ENCODE measurements around the gene EMSY.

The EMSY gene

DNA sequence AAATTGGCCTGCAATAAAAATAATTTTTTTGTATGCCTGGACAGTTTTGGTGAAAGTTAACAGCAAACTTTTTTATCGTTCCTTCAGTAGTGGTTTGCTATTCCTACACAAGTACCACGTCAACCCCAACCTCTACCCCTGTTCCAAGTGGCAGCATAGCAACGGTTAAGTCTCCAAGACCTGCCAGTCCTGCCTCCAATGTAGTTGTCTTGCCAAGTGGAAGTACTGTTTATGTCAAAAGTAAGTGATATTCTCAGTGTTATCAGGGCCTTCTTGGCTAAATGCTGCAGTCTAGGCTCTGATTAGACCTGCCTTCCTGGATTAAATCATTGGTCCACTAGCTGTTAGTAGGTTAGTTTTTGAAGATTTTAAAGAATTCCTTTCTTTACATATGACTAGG is 15.0 kb downstream of the EMSY start:
- DNase-seq = no peak

DNA sequence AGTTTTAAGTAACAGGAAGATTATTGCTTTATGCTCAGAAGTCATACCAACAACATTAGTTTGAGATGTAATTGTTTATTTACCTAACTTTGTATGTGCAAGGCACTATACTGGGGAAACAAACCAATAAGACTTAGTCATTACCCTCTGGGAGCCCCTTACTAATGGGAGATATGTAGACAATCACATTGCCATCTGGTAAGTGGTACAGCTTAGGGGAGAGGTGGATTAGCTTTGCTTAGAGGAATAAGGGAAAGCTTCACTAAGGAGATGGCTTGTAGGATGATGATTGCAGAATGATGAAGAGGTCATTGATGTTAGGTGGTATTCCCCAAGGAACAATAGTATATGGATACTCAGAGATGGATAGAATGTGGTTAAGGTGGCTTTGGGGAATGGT is 17.5 kb downstream of the EMSY start:
- no peak for DNase-seq

DNA sequence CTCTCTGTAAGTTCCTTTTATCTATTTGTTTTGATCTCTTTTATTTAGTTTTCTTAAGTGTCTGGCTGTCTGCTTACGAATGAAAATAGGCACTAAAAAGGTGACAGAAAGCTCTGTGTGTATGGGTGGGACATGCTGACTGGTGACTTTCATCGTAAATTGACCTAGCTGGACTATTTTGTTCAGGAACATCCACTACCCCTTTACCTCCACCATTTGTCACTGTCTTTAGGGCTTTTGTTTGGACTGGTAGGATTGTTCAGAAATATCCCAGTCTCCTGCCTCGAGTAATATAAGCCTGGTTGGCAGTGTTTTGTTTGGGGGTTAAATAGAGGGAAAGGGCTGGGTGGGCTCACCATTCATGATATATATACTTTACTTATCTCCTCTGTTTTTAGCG is 20.9 kb downstream of the EMSY start:
- no peak for DNase-seq

DNA sequence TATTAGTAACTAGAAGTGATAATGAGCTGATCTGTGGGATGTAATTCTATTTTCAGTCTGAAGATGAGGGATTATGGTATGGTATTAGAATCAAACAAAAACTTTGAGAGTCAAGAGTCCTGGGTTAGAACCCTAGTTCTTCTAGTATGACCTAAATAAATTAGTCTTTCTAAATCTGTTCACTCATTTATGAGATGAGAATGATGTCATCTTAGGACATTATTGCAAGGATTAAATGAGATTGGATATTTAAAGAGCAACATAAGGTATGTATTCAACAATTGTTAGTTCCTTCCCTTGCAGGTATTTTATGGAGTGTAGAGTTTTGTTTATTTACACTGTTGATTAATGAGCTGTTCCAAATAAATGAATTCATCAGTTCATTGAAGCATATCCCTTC is 21.8 kb downstream of the EMSY start:
- DNase-seq = no peak

DNA sequence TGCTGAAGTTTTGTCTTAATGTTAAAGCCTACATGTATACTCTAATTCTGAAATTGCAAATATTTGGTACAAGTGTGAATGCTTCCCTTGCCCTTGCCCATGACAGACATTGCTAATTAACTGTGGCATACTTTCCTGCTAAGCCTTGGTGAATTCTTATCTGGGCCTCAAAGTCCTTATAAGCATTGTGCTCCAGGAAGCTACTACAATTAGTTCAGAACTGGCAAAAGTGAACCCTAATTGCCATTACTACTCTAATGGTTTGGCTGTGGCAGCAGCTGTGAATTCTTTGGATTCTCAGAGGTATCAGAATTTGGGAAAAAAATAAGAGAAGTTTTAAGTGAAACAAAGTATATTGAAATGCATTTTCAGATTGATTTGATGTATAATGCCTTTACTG is 24.3 kb downstream of the EMSY start:
- DNase-seq = no peak

DNA sequence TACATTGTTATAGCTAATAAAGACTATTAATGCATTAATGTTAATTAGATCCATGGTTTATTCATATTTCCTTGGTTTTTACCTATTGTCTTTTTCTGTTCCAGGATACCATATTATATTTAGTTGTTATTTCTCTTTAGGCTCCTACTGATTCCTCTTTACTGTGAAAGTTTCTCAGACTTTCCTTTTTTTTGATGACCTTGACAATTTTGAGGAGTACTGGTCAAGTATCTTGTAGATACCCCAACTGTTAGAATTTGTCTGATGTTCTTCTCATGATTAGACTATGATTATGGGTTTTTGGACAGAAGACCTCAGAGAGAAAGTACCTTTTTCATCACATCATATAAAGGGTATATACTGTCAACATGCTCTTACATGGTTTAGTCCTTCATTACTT is 26.6 kb downstream of the EMSY start:
- DNase-seq = no peak

DNA sequence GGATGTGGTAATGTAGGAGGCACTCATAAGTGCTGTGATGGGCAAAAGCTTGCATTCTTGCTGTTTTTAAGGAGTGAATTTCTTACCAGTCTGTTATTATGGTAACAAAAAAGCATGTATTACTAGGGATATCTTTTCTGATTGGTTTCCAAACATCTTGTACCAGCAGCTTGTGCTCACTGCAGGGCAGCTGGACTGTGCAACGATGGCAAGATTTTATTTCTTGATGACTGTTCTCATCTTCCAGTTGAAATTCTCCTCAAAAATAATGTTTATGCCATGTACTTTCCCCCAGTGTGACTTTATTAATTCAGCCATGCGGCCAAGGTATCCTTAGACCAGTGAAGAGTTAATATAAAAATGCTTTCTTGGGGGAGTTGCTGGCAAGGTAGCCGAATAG is 35.4 kb downstream of the EMSY start:
- no peak for DNase-seq

DNA sequence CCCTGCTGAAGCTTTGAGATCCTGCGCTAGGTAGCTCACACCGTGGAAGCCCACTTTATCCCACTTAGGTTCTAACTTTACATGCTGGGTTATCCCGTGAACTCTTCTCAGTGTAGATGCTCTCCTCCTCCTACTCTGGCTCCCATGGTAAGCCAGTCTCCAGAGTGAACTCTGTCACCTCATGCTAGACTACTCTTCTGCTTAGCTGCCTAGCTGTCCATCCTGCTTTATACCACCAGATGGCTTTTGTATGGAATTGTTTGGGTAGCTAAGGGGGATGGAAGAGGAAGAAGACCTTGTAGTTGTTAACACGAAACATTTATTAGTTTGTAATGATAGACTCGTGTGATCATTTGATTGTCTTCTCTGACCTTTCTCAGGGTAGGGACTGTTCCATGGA is 46.8 kb downstream of the EMSY start:
- DNase-seq = no peak

DNA sequence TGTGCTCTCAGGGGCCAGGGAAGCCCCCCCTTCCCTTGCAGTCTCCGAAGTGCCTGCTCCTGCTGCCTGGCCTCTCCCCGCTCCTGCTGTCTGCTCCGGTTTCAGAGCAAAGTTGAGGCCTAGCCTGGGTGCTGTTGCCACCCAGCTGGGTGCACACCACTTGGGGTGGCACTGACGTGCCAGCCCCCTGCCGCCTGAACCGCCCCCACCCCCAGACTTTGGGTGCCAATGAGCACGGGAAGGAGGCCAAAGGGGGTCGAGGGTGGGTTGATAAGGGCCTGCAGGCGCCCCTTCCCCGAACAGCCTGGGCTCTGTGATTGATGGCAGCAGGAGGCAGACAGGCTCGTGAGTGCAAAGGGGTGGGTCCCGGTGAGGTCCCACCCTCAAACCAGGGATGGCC is 48.2 kb downstream of the EMSY start:
- no peak for DNase-seq

DNA sequence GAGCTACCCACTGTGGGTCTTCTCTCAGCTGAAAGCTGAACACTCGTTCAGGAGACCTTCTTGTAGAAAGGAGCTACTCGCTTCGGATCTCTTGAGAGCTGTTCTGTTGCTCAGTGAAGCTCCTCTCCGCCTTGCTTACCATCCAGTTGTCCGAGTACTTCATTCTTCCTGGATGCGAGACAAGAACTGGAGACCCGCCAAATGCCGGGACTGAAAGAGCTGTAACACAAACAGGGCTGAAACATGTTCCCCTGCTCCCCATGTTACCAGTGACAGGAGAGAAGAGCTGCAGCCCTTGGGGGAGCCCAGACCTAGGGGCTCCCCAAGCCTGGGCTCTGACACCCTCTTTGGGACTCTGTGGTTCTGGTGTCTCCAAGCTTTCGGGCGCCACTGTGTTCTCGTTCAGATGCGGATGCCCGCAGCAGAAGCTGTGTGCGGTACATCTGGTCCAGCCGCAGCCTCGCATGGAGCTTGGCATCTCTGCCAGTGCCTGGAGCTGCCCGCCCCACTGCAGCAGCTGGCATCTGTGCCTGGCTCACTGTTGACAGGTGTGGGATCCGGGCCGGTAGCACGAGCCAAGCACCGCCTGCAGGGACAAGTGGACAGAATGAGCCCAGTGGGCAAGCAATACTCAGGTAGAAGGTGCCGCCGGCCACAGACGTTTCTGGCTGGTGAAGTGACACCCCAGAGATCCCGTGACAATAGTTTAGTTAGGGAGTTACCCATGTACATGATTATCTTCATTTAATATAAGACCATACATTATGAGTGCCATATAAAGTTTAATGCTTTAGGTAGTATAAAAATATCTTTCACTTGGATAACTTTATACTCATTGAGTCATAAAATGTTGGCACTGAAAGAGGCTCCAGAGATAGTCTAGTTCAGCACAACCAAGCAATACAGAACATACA is 49.1 kb downstream of the EMSY start:
- no peak for DNase-seq

DNA sequence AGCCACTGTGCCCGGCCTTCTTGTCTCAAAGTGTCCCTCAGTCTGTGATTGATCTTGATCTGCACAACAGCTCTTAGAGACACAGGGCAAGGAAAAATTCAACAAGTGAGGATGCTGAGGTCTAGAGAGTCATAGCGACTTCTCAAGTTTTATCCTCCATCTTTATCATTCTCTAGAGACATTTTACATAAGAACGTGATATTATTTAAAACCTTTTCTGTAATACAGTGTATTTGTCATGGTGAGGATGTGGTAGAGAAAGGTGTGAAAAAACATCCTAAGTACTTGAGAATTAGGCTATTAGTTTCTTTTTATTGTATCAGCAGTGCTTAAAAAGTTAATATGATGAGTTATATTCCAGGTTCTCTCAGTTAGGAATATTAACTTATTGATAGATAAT is 50.2 kb downstream of the EMSY start:
- DNase-seq = no peak

DNA sequence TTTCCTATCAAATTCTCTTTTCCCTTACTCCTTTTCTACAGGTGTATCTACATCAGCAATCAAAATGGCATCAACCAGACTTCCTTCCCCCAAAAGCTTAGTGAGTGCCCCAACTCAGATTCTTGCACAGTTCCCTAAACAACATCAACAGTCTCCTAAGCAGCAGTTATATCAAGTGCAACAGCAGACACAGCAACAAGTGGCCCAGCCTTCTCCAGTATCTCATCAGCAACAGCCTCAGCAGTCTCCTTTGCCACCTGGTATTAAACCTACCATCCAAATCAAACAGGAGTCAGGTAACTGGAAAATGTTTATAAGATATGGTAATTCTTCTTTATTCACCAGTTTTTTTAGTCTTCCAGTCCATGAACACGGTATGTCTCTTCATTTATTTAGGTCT is 51.4 kb downstream of the EMSY start:
- DNase-seq = no peak

DNA sequence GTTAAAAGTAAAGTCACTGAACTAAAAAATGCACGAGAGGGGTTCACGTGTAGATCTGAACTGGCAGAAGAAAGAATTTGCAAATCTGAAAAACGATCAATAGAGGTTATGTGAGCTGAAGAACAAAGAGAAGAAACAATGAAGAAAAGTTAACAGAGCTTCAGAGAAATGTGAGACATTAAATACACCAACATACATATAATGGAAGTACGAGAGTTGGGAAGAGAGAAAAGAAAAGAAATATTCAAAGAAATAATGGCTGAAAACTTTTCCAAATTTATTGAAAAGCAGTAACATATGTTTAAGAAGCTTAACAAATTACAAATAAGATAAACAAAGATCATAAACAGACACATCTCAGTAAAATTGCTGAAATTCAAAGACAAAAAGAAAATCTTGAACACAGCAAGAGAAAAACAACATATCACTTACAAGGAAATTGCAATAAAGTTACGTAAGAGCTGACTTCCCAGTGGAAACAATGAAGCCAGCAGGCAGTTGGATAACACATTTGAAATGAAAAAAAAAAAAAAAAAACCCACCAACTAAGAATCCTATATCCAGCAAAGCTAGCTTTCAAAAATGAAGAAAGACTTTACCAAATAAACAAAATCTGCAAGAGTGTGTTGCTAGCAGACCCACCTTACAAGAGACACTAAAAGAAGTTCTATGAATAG is 56.8 kb downstream of the EMSY start:
- DNase-seq = no peak

DNA sequence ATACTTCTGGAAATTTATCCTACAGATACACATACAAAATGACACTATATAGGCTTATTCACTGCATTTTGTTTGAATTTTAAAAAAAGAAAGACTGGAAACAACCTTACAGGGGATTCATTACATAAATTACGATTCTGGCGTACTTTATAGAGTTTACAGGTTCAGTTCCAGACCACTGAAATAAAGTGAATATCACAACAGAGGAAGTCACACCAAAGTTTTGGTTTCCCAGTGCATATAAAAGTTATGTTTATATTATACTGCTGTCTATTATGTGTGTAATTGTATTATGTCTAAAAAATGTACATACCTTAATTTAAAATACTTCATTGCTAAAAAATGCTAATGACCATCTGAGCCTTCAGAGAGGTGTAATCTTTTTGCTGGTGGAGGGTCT is 62.0 kb downstream of the EMSY start:
- no peak for DNase-seq

DNA sequence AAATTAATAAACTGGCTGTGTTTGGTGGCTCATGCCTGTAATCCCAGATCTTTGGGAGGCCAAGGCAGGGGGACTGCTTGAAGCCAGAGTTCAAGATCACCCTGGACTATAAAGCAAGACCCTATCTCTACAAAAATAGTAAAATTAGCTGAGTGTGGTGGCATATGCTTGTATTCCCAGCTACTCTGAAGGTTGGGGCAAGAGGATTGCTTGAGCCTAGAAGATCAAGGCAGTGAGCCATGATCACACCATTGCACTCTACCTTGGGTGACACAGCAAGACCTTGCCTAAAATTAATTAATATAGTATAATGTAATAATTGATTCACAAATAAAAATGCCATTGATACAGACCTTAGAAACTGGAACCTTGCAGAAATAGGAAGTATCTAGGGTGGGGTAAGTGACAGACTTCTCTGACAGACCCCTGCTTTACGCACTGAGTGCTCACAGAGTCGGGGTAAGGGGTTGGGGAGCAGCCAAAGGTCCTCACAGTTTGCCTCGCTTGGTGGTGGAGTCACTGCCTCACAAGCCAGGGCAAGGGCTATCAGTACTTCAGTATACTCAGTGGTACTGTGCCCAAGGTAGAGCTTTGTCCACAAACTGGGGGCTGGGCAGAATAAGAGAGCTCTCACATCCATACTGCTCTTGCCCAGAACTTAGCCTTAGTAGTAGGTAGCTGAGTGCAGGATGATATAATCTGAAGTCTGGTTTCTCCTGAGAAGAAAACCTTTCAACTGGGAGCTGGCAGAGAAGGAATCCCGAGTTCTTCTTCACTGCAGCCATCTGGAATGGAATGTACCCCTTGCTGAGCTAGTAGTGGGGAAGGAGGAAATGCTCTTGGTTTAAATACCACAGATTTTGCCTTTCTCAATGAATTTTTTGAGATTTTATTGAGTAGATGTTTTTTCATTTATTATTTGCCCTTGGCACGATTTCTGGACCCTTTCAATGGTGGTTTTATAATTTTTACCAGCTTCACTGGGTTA is 65.5 kb downstream of the EMSY start:
- DNase-seq = no peak

DNA sequence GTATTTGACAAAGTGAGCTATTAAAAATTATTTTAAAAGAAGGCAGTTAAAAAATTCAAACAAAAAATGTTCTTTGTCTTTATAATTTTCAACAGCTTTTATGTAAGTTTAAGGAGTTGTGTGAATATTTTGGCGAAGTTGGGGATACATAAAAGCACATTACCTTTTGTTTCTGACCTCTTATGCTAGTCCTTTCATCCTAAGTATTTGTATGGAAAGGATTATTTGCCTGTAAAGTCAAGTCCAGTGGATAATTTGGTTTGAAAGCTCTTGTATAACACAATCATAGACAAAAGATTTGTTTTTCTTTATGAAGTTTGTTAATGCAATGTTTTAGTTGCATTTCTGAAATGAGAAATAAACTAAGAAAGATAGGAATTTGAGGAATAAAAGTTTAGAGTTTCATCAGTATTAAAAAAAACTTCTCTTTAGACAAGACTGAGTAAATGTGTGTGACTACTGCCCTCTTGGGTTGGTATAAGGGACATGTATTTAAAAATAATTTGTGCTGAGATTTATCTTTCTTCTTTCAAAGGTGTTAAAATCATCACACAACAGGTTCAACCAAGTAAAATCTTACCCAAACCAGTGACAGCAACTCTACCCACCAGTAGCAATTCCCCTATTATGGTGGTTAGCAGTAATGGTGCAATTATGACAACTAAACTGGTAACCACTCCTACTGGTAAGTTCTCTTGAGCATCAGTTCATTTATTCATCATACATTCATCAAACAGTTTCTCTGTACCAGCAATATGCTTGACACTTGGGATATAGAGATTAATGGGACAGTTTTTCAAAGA is 68.2 kb downstream of the EMSY start:
- no peak for DNase-seq

DNA sequence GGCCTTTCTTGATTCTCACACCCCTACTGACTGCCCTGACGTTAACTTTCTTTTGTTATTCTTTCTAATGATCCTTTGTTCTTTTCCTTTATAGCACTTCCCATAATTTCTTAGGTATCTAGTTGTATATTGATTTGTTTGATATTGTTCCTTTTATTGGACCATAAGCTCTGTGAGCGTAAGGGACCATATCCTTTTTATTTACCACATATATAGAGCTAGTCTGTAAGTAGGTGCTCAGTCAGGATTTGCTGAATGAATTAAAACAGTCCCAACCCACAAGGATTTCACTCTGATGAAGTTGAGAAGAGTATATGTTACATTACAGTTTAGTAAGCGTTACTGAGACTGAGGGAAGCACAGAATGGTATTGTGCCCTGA is 68.8 kb downstream of the EMSY start:
- DNase-seq = no peak

DNA sequence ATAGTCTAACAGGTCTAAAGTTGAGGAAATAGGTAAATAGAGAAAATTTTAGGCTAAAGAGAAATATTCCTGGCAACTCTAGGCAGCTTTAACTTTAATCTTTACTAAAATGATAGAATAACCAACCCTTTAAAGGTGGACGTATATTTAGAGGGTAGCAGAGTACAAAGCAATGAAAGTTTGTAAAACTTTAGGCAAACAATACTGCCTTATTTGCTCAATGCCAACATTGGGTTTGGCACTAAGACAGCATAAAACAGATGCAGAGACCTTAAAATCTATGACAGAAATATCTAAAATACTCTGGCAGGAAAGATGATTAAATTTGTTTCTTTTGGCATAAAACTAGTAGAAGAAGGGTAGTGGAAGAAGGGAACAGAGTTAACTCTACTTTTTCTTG is 70.7 kb downstream of the EMSY start:
- no peak for DNase-seq

DNA sequence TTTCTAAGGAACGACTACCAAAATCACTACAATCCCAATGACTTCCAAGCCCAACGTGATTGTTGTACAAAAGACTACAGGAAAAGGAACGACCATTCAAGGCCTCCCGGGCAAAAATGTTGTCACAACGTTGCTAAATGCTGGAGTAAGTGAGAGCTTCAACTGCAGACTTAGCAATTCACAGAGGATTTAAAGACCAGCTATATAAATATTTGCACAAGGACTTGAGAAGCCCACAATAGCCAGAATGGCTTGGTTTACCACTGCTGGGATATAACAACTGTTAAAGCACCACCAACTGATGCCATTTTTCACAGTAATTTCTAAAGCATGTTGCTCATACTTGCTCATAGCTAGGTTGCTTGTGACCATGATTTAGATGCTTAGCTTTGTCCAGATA is 78.3 kb downstream of the EMSY start:
- no peak for DNase-seq

DNA sequence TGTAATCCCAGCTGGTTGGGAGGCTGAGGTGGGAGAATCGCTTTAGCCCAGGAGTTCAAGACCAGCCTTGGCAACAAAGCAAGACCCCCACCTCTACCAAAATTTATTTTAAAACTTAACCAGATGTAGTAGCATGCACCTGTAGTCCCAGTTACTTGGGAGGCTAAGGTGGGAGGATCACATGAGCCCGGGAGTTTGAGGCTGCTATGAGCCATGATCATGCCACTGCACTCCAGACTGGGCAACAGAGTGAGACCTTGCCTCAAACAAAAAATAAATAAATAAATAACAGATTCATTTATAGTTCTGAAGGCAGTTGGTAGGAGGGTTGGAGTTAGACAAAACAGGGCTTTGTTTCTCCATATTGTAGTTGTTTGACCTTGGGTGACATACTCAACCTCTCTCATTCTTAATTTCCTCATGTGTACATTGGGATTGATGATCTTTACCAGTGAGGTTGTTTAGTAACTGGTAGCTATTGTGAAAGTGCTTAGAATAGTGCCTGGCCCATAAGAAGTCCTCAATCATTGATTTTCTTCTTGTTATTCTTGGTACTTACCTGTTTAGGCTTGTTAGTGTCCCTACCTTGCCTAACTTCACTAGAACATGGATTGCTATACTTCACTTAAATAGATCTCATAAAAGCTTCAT is 79.1 kb downstream of the EMSY start:
- no peak for DNase-seq

DNA sequence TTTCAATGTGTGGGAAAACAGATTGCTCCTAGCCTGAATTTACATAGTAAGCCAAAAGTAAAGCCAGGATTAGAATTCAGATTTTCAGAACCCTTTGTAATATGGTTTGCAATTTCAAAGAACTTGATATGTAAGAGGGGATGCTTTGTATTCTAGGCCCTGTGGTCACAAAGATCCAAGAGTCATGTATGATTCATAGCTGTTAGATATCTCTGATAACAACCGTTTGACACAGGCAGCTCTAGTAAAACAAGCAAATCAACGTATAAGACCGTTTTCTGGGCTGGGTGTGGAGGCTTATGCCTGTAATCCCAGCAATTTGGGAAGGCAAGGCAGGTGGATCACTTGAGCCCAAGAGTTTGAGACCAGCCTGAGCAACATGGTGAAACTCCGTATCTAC is 79.6 kb downstream of the EMSY start:
- no peak for DNase-seq

DNA sequence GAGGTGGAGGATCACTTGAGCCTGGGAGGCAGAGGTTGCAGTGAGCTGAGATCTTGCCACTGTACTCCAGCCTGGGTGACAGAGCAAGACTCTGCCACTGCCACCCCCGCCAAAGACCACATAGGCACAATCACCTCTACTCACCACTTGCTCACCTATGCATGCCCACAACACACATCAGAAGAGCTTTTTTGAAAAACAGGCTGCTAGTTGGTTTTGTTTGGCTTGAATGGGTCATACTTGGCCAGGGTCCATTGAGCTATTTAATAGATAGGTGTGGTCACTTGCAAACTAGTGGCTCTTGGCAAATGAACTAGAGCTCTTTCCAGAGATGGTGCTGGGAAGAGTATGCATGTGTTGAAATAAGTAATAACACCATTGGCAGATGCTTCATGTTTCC is 80.1 kb downstream of the EMSY start:
- no peak for DNase-seq

All from NCI-H1436 treated with DMSO at 0.1 percent for 48 hours (cell line).